Measurements from ENCODE around the gene CTXN3.

DNA sequence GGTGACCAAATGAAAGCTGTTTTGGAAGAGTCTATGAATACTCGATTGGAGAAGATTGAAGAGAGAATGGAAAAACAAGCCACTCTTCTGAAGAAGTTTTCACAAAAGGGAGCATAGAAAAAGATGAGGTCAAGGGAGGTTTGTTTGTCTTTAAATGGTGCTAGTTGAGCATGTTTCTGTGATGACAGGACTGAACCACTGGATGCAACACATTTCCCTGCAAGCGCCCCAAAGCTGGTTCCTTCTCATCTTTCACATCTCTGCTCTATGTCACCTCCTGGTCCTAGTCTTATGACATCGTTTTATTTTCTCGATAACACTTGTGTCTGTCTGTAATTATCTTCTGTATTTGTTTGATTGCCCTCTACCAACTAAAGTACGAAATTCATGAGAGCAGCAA, 50.5 kb downstream of the CTXN3 start:
- TF ChIP-seq, protein P1, sequence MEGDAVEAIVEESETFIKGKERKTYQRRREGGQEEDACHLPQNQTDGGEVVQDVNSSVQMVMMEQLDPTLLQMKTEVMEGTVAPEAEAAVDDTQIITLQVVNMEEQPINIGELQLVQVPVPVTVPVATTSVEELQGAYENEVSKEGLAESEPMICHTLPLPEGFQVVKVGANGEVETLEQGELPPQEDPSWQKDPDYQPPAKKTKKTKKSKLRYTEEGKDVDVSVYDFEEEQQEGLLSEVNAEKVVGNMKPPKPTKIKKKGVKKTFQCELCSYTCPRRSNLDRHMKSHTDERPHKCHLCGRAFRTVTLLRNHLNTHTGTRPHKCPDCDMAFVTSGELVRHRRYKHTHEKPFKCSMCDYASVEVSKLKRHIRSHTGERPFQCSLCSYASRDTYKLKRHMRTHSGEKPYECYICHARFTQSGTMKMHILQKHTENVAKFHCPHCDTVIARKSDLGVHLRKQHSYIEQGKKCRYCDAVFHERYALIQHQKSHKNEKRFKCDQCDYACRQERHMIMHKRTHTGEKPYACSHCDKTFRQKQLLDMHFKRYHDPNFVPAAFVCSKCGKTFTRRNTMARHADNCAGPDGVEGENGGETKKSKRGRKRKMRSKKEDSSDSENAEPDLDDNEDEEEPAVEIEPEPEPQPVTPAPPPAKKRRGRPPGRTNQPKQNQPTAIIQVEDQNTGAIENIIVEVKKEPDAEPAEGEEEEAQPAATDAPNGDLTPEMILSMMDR (IDR thresholded peaks at IDR 0.05; ENCODE audit: extremely low read depth in 1 of 2, insufficient read depth in 1 of 2, low read depth in 1 of 2, low read length in 2 of 2), result no peak
- TF ChIP-seq POLR2A (IDR thresholded peaks at IDR 0.05; ENCODE audit: low read depth, low read length) (no peak), MYC (IDR thresholded peaks at IDR 0.05; ENCODE audit: low read depth, low read length) (no peak), POLR2AphosphoS5 (IDR thresholded peaks at IDR 0.05; ENCODE audit: insufficient read depth, low read depth, low read length) (no peak), EZH2 (IDR thresholded peaks at IDR 0.05; ENCODE audit: borderline replicate concordance, low read depth, low read length, severe bottlenecking) (no peak), JUN (IDR thresholded peaks at IDR 0.05; ENCODE audit: borderline replicate concordance, insufficient read depth, insufficient read length, low read depth) (no peak), GATA2 (IDR thresholded peaks at IDR 0.05; ENCODE audit: insufficient read depth, insufficient read length, low read depth, low read length) (no peak), FOS (IDR thresholded peaks at IDR 0.05; ENCODE audit: borderline replicate concordance, insufficient read depth, low read length) (no peak)
- TF ChIP-seq, protein P2, sequence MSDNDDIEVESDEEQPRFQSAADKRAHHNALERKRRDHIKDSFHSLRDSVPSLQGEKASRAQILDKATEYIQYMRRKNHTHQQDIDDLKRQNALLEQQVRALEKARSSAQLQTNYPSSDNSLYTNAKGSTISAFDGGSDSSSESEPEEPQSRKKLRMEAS (IDR thresholded peaks at IDR 0.05; ENCODE audit: insufficient read depth, insufficient read length), result no peak
